B cell (primary cell): ENCODE measurements around the gene TMEM163. TPM values are rescaled to one million over a fixed set of nuclear protein-coding genes. Genes with fewer than 3 reads are reported as not detected.

Experiments used
- ATAC-seq: fragments of 200-7000 bp; cut with Tn5 transposase; one replicate; pipeline ENCODE4 v1.10.0; 2021; ENCODE audit warnings: low read depth, mild to moderate bottlenecking, moderate number of reproducible peaks, moderate library complexity
- CTCF ChIA-PET: fragments of 350-600 bp; sonication (Branson Sonifier 250); formaldehyde crosslinking; loops from one replicate; lab custom pipeline; 2021; ENCODE audit warnings: antibody characterized with exemption, inconsistent platforms; lab: Charles Lee
- POLR2A ChIA-PET: fragments of 350-600 bp; sonication (Branson Sonifier 250); formaldehyde crosslinking; loops from one replicate; lab custom pipeline; 2021; ENCODE audit warnings: antibody characterized with exemption; lab: Charles Lee
- DNase-seq: peaks from one replicate; pipeline ENCODE4 v3.0.0; 2013
- H2AFZ ChIP-seq: 2 replicates; pipeline ENCODE4 v1.6.1; 2012; ENCODE audit warnings: mild to moderate bottlenecking, low read depth, low read length; ENCODE audit not compliant: insufficient read depth, poor library complexity, severe bottlenecking
- H3K27ac ChIP-seq, 2 donors: 1 replicate in 1 of 2; 2 replicates in 1 of 2; pipeline ENCODE4 v1.5.1; 2012 to 2013; ENCODE audit warnings: low read length in 2 of 2, mild to moderate bottlenecking in 2 of 2, moderate library complexity in 1 of 2
- H3K27me3 ChIP-seq, 4 experiments: fragments of 200-600 bp in 1 of 4; sonication (generic) in 1 of 4; replicated peaks in 1 of 4; 1 replicate in 2 of 4; 2 replicates in 2 of 4; pipeline versions ENCODE4 v1.6.1 to v1.7.0; 2013 to 2016; ENCODE audit warnings: low read length in 3 of 4, mild to moderate bottlenecking in 2 of 4, mixed read lengths in 1 of 4, moderate library complexity in 1 of 4; ENCODE audit not compliant: insufficient read depth in 4 of 4, control insufficient read depth in 3 of 4; ENCODE audit errors: control extremely low read depth in 1 of 4
- H3K36me3 ChIP-seq, 2 experiments: replicated peaks in 1 of 2; 1 replicate in 1 of 2; 2 replicates in 1 of 2; pipeline versions ENCODE4 v1.6.1 to v1.7.1; 2013; ENCODE audit warnings: low read length in 1 of 2; ENCODE audit not compliant: insufficient read depth in 2 of 2, control insufficient read depth in 1 of 2; ENCODE audit errors: control extremely low read depth in 1 of 2, extremely low read depth in 1 of 2
- H3K4me1 ChIP-seq, 2 donors: fragments of 200-600 bp in 1 of 2; sonication (generic) in 1 of 2; 1 replicate in 1 of 2; 2 replicates in 1 of 2; pipeline versions ENCODE4 v1.5.1 to v1.6.1; 2013 to 2017; ENCODE audit warnings: low read length in 2 of 2; ENCODE audit not compliant: control insufficient read depth in 2 of 2, insufficient read depth in 2 of 2
- H3K4me2 ChIP-seq: replicated peaks from 2 replicates; pipeline ENCODE3; 2012; ENCODE audit warnings: mild to moderate bottlenecking, low read depth, low read length; ENCODE audit not compliant: poor library complexity, severe bottlenecking
- H3K4me3 ChIP-seq, 5 experiments: fragments of 200-600 bp in 1 of 5; sonication (generic) in 1 of 5; 1 replicate in 3 of 5; 2 replicates in 2 of 5; pipeline versions ENCODE4 v1.5.1 to v1.7.0; 2011 to 2016; ENCODE audit warnings: low read length in 4 of 5, mild to moderate bottlenecking in 4 of 5, low read depth in 2 of 5, control low read depth in 1 of 5, moderate library complexity in 1 of 5; ENCODE audit not compliant: insufficient read depth in 1 of 5; ENCODE audit errors: control extremely low read depth in 1 of 5, extremely low read depth in 1 of 5
- H3K79me2 ChIP-seq: fragments of 200-600 bp; sonication (generic); one replicate; pipeline ENCODE4 v1.6.0; 2016; ENCODE audit warnings: low read length; ENCODE audit not compliant: control insufficient read depth, insufficient read depth
- H3K9ac ChIP-seq: fragments of 200-600 bp; sonication (generic); 2 replicates; pipeline ENCODE4 v1.6.1; 2017; ENCODE audit warnings: mild to moderate bottlenecking, low read length, moderate library complexity
- H3K9me3 ChIP-seq, 3 donors: one replicate each; pipeline versions ENCODE4 v1.6.1 to v1.7.1; 2013; ENCODE audit warnings: low read length in 2 of 3; ENCODE audit not compliant: control insufficient read depth in 2 of 3, insufficient read depth in 1 of 3; ENCODE audit errors: control extremely low read depth in 1 of 3
- H4K20me1 ChIP-seq: 2 replicates; pipeline ENCODE4 v1.6.0; 2012; ENCODE audit warnings: mild to moderate bottlenecking, low read length; ENCODE audit not compliant: insufficient read depth, control insufficient read depth, poor library complexity, severe bottlenecking
- H3K27ac Mint-ChIP-seq: one replicate; pipeline ENCODE4 v1.8.0; 2021; ENCODE audit warnings: mixed read lengths
- H3K27me3 Mint-ChIP-seq: one replicate; pipeline ENCODE4 v1.8.0; 2021; ENCODE audit warnings: mixed read lengths
- H3K4me1 Mint-ChIP-seq: one replicate; pipeline ENCODE4 v1.8.0; 2021; ENCODE audit warnings: mixed read lengths
- H3K4me3 Mint-ChIP-seq: one replicate; pipeline ENCODE4 v1.8.0; 2021; ENCODE audit warnings: mixed read lengths
- H3K9me3 Mint-ChIP-seq: one replicate; pipeline ENCODE4 v1.8.0; 2022; ENCODE audit warnings: mixed read lengths; ENCODE audit not compliant: insufficient read depth
- EZH2 ChIP-seq: IDR thresholded peaks from 2 replicates; pipeline ENCODE4 v1.6.1; 2012; ENCODE audit warnings: borderline replicate concordance, low read depth, mild to moderate bottlenecking, moderate library complexity, low read length; ENCODE audit not compliant: insufficient read depth, poor library complexity, severe bottlenecking
- WGBS: methylation state at CpG from one replicate; pipeline ENCODE4 v1.1.5; 2013; ENCODE audit warnings: missing lambda C conversion rate; ENCODE audit not compliant: insufficient coverage; 5-methylcytosine and 5-hydroxymethylcytosine counted together
- intact Hi-C: fragments of 100-400 bp; cut with micrococcal nuclease; formaldehyde crosslinking; loops from one replicate; pipeline ENCODE4 v1.10.0; 2022
- polyA plus RNA-seq: library from polyadenylated mRNA; depleted of rRNA; stranded (reverse); fragments of >200 nt; gene quantifications from 2 replicates; pipeline ENCODE4 v1.2.3, GENCODE V29; 2012
- total RNA-seq, 2 donors: library from RNA; stranded (reverse); fragments of 120-200 nt in 1 of 2; gene quantifications; 1 replicate in 1 of 2; 2 replicates in 1 of 2; pipeline versions ENCODE4 v1.2.3 to v1.2.4, GENCODE V29; 2013 to 2022
- TF ChIP-seq, protein P1 (sequence below): fragments of 200-600 bp; IDR thresholded peaks from one replicate; pipeline ENCODE4 v1.8.0; 2022; ENCODE audit warnings: antibody characterized with exemption, mild to moderate bottlenecking

TMEM163 gene
- total and polyA plus RNA-seq, 2 donors (not counting 1 experiment from before 2014, with no cell fraction given), result 2.6 to 5.6 TPM

DNA sequence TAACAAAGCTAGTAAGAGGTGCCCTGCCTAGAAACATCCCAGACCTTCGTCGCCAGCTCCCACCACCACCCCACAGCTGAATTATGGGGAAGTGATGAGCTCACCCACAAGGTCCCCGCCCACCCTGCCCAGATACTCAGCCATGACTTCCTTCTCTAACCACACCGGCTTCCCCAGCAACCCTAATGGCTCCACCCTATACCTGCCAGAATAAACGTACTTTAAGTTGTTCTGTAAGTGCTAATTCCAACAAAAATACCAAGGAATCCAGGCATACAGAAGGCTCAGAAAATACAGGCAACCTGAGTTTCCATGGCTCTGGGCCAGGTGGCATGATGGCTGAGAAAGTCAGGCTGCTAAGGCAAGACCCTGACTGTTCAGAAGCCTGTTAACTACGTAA lies 39.1 kb downstream of the TMEM163 start:
- peak; percentile 90 for ATAC-seq
- Histone ChIP-seq H3K4me1 (peaks cover 18 to 25% of the 10 kb centered on the region in 2 donors), H3K27me3 (no peaks in the 10 kb centered on the region), H3K79me2 (peaks cover 4% of the 10 kb centered on the region), H4K20me1 (no peaks in the 10 kb centered on the region), H3K36me3 (no peaks in the 10 kb centered on the region), H3K4me2 (peak overlapping the region; percentile 64), H3K4me3 (no peak overlapping the region), H3K9ac (no peak overlapping the region), H3K27ac (no peak overlapping the region), H2AFZ (no peak overlapping the region), H3K9me3 (no peaks in the 10 kb centered on the region)
- peak; percentile 76 for DNase-seq
- no peaks in the 10 kb centered on the region for H3K9me3 Mint-ChIP-seq
- WGBS, result no CpG with 5 or more reads among the region's 6 CpGs
- H3K27ac Mint-ChIP-seq, result peak overlapping the region; percentile 10
- CTCF ChIA-PET, result interaction anchor here (1.6 kb wide), 1 partner anchor 11 kb away, joined by 4 read pairs; no protein-coding TSS in a partner anchor
- H3K4me3 Mint-ChIP-seq, result peak overlapping the region; percentile 73
- TF ChIP-seq, protein P1, sequence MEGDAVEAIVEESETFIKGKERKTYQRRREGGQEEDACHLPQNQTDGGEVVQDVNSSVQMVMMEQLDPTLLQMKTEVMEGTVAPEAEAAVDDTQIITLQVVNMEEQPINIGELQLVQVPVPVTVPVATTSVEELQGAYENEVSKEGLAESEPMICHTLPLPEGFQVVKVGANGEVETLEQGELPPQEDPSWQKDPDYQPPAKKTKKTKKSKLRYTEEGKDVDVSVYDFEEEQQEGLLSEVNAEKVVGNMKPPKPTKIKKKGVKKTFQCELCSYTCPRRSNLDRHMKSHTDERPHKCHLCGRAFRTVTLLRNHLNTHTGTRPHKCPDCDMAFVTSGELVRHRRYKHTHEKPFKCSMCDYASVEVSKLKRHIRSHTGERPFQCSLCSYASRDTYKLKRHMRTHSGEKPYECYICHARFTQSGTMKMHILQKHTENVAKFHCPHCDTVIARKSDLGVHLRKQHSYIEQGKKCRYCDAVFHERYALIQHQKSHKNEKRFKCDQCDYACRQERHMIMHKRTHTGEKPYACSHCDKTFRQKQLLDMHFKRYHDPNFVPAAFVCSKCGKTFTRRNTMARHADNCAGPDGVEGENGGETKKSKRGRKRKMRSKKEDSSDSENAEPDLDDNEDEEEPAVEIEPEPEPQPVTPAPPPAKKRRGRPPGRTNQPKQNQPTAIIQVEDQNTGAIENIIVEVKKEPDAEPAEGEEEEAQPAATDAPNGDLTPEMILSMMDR, result no peak
- no peak for TF ChIP-seq EZH2
- peaks cover 31% of the 10 kb centered on the region for H3K4me1 Mint-ChIP-seq
- POLR2A ChIA-PET, result no interaction called here
- no peaks in the 10 kb centered on the region for H3K27me3 Mint-ChIP-seq
- intact Hi-C loops, result no loop called here

DNA sequence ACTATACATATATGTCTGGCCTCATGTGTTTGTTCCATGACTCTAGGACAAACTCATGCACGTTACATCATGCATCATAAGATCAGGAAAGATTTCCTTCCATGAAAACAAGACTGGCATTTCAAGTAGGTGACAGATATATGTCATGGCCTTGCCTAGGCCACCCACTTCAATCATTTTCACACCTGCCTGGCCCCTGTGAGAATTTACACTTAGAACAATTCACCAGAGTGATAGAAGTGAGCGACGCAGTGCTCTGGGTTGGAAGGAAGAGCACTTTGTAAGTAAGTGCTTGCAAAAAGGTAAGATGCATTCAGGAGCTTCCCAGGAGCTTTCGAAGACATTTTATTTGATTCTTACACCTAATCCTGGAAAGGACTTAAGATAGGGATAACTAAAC lies 39.5 kb downstream of the TMEM163 start:
- no peak overlapping the region for H2AFZ ChIP-seq
- TF ChIP-seq EZH2, result no peak
- TF ChIP-seq, protein P1, result no peak
- DNase-seq (no peak), ATAC-seq (no peak)
- Mint-ChIP-seq H3K27me3 (no peaks in the 10 kb centered on the region), H3K4me3 (peak overlapping the region; percentile 73), H3K4me1 (peaks cover 31% of the 10 kb centered on the region), H3K27ac (peak overlapping the region; percentile 10), H3K9me3 (no peaks in the 10 kb centered on the region)
- ChIA-PET CTCF (no interaction called here), POLR2A (no interaction called here)
- peaks cover 4% of the 10 kb centered on the region for H3K79me2 ChIP-seq
- H3K27me3 ChIP-seq, result no peaks in the 10 kb centered on the region
- H3K36me3 ChIP-seq, result no peaks in the 10 kb centered on the region
- no peak overlapping the region for H3K9ac ChIP-seq
- peaks cover 18 to 25% of the 10 kb centered on the region in 2 donors for H3K4me1 ChIP-seq
- H4K20me1 ChIP-seq, result no peaks in the 10 kb centered on the region
- H3K9me3 ChIP-seq, result no peaks in the 10 kb centered on the region
- H3K4me2 ChIP-seq, result peak overlapping the region; percentile 64
- H3K27ac ChIP-seq, result no peak overlapping the region
- intact Hi-C loops, result no loop called here
- H3K4me3 ChIP-seq, result no peak overlapping the region
- WGBS, result no CpG with 5 or more reads among the region's 4 CpGs
